ENCODE measurements around the gene PGA3.
"Not testable (repeated sequence)": the region's sequence is repeated elsewhere in the genome, so short reads cannot be mapped to it uniquely, and the experiment has no call there.

PGA3 gene

DNA sequence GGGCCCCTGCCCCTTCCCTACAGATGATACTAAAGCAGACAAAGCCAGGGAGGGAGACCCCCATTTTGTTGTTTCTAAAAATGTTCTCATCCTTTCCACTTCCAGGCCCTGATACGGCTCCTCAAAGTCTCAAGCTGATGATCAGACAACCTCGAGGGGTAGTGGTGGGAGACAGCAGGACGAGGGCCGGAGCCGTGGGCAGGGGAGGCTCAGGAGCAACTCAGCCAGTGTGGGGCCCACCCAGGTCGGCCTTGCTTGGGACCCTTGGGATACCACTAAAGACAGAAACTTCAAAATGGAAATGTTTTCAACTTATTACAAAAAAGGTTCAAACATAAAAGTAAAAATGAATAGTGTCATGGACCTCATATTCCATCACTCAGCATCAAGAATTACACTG is 26.9 kb upstream of the PGA3 start:
- Histone ChIP-seq H3K36me3 (ENCODE audit: insufficient read depth, low read length) (no peaks in the 10 kb centered on the region), H3K9me3 (ENCODE audit: low read length) (no peaks in the 10 kb centered on the region), H3K27me3 (ENCODE audit: insufficient read depth, low read length) (peaks cover 3% of the 10 kb centered on the region), H3K4me1 (ENCODE audit: insufficient read depth, low read length) (no peaks in the 10 kb centered on the region), H3K4me3 (ENCODE audit: low read length) (no peak overlapping the region), H2AFZ (ENCODE audit: low read depth, low read length) (no peak overlapping the region)

DNA sequence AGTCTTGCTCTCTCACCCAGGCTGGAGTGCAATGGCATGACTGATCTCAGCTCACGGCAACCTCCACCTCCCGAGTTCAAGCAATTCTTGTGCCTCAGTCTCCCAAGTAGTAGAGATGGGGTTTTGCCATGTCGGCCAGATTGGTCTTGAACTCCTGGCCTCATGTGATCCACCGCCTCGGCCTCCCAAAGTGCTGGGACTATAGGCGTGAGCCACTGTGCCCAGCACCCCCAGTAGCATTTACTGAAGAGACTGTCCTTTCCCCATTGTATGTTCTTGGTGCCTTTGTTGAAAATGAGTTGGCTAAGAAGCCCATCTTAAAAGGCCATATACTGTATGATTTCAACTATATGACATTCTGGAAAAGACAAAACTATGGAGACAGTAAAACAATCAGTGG is 23.1 kb upstream of the PGA3 start:
- not testable (repeated sequence) for H3K27me3 ChIP-seq (ENCODE audit: insufficient read depth, low read length); H3K4me1 ChIP-seq (ENCODE audit: insufficient read depth, low read length); H3K36me3 ChIP-seq (ENCODE audit: insufficient read depth, low read length); H3K9me3 ChIP-seq (ENCODE audit: low read length); H2AFZ ChIP-seq (ENCODE audit: low read depth, low read length); H3K4me3 ChIP-seq (ENCODE audit: low read length)

DNA sequence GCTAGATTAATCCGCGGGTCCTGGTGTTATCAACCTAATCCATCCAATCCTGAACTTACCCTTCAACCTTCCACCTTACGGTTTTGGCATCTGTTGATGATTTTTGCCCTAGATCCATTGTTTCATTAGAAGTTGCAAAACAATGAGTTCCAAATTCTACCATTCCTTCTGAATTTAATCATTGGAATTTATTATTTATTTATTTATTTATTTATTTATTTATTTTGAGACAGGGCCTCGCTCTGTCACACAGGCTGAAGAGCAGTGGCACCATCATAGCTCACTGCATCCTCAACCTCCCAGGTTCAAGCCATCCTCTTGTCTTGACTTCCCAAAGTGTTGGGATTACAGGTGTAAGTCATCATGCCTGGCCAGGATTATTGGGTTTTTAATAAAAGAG is 21.8 kb upstream of the PGA3 start:
- Histone ChIP-seq H3K9me3 (ENCODE audit: low read length) (no peaks in the 10 kb centered on the region), H3K27me3 (ENCODE audit: insufficient read depth, low read length) (no peaks in the 10 kb centered on the region), H2AFZ (ENCODE audit: low read depth, low read length) (no peak overlapping the region), H3K36me3 (ENCODE audit: insufficient read depth, low read length) (no peaks in the 10 kb centered on the region), H3K4me3 (ENCODE audit: low read length) (no peak overlapping the region), H3K4me1 (ENCODE audit: insufficient read depth, low read length) (no peaks in the 10 kb centered on the region)

DNA sequence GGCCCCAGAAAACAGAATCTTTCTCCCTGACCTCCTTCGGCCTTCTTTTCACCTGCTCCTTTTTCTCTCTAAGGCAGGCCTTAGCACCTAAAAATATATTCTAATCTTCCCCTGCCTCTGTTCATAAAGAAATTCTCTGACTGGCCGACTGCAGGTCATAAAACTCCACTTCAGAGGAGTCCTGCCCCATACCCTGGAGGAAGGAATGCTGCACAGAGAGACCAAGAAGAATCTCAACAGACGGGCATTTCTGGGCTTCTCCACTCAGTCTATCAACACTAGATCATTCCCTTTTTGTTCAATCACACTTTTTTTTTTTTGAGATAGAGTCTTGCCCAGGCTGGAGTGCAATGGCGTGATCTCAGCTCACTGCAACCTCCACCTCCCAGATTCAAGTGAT is 19.7 kb upstream of the PGA3 start:
- H3K4me3 ChIP-seq (ENCODE audit: low read length), result no peak overlapping the region
- no peaks in the 10 kb centered on the region for H3K27me3 ChIP-seq (ENCODE audit: insufficient read depth, low read length)
- no peaks in the 10 kb centered on the region for H3K4me1 ChIP-seq (ENCODE audit: insufficient read depth, low read length)
- no peak overlapping the region for H2AFZ ChIP-seq (ENCODE audit: low read depth, low read length)
- no peaks in the 10 kb centered on the region for H3K36me3 ChIP-seq (ENCODE audit: insufficient read depth, low read length)
- no peaks in the 10 kb centered on the region for H3K9me3 ChIP-seq (ENCODE audit: low read length)

DNA sequence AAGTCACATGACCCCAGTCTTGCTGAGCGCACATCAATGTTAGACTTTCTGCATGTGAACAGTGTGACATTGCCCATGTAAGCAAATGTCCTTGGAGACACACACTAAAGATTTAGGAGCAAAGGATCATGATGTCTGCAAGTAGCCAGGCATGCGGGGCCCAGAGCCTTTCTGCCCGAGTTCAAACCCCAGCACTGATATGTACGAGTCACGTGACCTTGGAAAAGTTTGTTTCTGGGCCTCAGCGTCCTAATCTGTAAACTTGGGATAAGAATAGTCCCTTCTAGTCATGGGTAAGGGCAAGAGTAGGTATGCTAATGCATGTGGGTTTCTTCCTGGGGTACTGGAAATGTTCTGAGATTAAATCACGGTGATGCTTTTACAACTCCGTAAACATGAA is 16.8 kb upstream of the PGA3 start:
- H3K36me3 ChIP-seq (ENCODE audit: insufficient read depth, low read length), result no peaks in the 10 kb centered on the region
- no peaks in the 10 kb centered on the region for H3K9me3 ChIP-seq (ENCODE audit: low read length)
- H3K27me3 ChIP-seq (ENCODE audit: insufficient read depth, low read length), result no peaks in the 10 kb centered on the region
- H3K4me3 ChIP-seq (ENCODE audit: low read length), result no peak overlapping the region
- H3K4me1 ChIP-seq (ENCODE audit: insufficient read depth, low read length), result no peaks in the 10 kb centered on the region
- no peak overlapping the region for H2AFZ ChIP-seq (ENCODE audit: low read depth, low read length)

DNA sequence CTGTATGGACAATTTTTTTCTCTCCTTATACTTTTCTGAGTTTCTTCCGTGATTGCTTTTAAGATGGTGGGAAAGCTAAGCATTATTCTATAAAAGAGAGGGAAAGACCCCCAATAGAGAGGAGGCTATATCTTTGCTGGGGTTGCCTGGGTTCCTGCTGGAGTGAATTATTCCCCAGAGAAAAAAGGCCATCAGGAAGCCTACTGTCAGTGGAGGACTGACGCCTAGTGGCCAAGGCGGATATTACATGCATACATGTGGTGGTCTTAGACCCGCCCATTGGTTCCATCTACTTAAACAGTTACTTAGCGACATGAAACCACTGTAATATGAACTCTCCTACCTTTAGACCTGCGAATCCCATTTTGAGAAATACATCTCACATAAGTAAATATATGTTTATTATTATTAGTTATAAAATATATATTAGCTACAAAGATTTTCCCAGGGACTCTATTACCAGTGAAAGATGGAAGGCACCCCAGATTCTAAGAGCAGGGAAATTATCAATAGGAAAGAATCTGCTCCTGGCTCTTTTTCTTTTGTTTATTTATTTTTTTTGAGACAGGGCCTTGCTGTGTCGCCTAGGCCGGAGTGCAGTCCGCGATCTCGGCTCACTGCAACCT is 15.7 kb upstream of the PGA3 start:
- Histone ChIP-seq H3K27me3 (ENCODE audit: insufficient read depth, low read length) (no peaks in the 10 kb centered on the region), H2AFZ (ENCODE audit: low read depth, low read length) (no peak overlapping the region), H3K4me3 (ENCODE audit: low read length) (no peak overlapping the region), H3K9me3 (ENCODE audit: low read length) (no peaks in the 10 kb centered on the region), H3K36me3 (ENCODE audit: insufficient read depth, low read length) (no peaks in the 10 kb centered on the region), H3K4me1 (ENCODE audit: insufficient read depth, low read length) (no peaks in the 10 kb centered on the region)

DNA sequence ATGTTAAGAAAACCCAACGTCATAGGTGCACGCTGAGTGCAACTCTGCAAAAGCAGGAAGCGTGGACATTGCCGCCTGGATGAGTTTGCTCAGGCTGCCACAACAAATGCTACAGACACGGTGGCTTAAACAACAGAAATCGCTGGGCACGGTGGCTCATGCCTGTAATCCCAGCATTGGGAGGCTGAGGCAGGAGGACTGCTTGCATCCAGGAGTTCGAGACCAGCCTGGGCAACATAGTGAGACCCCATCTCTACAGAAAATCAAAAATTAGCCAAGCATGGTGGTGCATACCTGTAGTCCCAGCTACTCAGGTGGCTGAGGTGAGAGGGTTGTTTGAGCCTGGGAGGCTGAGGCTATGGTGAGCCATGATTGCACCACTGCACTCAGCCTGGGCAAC is 13.4 kb upstream of the PGA3 start:
- Histone ChIP-seq H2AFZ (ENCODE audit: low read depth, low read length) (no peak overlapping the region), H3K9me3 (ENCODE audit: low read length) (no peaks in the 10 kb centered on the region), H3K4me1 (ENCODE audit: insufficient read depth, low read length) (no peaks in the 10 kb centered on the region), H3K27me3 (ENCODE audit: insufficient read depth, low read length) (no peaks in the 10 kb centered on the region), H3K4me3 (ENCODE audit: low read length) (no peak overlapping the region), H3K36me3 (ENCODE audit: insufficient read depth, low read length) (no peaks in the 10 kb centered on the region)

DNA sequence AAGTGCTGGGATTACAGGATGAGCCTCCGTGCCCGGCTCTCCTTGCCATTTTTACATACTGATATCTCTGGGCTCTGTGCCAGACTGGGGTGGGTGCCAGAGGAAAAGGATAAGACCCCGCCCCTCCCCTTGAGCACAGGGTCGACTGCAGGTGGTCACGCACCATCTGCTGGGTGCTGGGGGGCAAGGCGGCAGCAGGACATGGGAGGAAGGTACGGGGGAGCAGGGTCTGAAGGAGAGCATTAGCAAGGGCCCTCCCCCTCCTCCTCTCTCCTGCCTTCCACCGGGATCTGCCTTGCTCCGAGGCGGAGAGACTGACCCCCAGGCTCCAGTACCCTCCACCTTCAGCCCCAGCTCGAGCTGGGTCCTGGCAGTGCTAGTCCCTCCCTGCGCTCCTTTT is 9.7 kb upstream of the PGA3 start:
- H2AFZ ChIP-seq (ENCODE audit: low read depth, low read length), result no peak overlapping the region

DNA sequence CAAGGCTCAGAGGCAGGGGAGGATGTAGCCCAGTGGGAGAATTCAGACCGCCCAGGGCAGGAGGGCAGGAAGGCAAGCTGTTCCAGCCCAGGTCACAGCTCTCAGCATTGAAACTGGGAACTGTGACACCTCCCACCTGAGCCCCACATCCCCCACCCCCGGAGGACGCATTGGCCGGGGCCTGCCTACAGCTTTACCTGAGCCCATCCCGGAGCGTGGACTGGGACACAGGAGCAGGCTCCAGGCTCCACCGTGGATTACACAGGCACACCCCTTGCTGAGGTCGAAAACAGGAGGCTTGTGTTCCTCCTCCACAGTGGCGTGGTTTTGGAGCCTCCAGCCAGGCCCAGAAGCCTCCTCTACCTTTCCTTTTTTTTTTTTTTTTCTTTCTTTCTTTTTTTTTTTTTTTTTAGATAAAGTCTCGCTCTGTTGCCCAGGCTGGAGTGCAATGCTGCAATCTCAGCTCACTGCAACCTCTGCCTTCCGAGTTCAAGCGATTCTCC is 9.1 kb upstream of the PGA3 start:
- H3K9me3 ChIP-seq (ENCODE audit: low read length), result no peaks in the 10 kb centered on the region
- H3K4me3 ChIP-seq (ENCODE audit: low read length), result no peak overlapping the region
- peaks cover 4% of the 10 kb centered on the region for H3K27me3 ChIP-seq (ENCODE audit: insufficient read depth, low read length)
- H3K36me3 ChIP-seq (ENCODE audit: insufficient read depth, low read length), result no peaks in the 10 kb centered on the region
- no peak overlapping the region for H2AFZ ChIP-seq (ENCODE audit: low read depth, low read length)
- no peaks in the 10 kb centered on the region for H3K4me1 ChIP-seq (ENCODE audit: insufficient read depth, low read length)

More for the DNA sequence above, 9.7 kb upstream of the PGA3 start:
- Histone ChIP-seq H3K9me3 (ENCODE audit: low read length) (no peaks in the 10 kb centered on the region), H3K27me3 (ENCODE audit: insufficient read depth, low read length) (peaks cover 4% of the 10 kb centered on the region), H3K4me1 (ENCODE audit: insufficient read depth, low read length) (no peaks in the 10 kb centered on the region), H3K4me3 (ENCODE audit: low read length) (no peak overlapping the region), H3K36me3 (ENCODE audit: insufficient read depth, low read length) (no peaks in the 10 kb centered on the region)

DNA sequence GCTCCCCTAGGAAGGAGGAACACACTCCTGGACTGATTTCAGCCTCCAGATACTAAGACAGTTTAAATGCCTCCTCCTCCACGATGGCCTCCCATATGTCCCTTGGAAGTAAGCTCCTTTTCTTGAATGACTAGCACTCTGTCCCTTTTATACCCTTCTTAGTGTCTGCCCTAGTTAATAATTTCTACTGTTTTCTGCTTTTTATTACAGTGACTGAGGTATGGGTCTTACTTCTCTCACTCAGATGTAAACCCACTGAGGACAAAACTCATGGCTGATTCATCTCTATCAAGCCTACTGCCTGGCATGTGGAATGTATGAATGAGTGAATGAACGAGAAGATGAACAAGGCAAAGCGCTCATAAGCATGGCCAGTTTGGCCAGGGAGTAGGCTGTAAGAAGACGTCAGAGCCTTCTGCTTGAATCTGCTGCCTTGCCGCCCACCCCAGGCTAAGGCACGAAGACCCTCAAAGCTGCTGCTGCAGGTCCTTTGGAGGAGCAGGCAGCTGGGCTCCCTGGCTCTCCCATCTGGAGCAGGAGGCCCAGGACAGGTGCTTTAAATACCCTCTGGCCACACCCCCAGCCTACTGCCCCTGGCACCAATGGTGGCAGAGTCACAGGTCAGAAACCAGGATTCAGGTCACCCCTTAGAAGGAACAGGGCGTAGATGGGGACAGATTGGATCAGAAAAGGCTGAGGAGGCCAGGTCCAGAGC is 8.2 kb upstream of the PGA3 start:
- H3K36me3 ChIP-seq (ENCODE audit: insufficient read depth, low read length), result no peaks in the 10 kb centered on the region
- no peak overlapping the region for H3K4me3 ChIP-seq (ENCODE audit: low read length)

DNA sequence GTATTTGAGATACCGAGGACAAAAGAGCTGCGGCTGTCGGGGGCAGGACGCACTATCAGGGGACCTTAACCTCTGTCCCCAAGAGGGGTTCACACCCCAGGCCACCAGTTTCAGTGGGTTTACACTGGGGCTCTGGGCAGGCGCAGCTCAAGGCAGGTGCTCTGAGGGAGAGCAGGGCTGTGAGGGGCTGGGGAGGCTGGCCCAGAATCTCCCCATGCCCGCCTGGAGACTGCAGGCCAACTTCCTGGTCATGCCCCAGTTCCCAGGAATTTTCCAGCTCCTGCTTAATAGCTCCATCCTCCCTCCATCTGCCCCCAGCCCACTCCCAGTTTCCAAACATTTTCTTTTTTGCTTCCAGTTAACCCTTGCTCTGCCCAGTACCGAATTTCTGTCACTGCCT is 7.6 kb upstream of the PGA3 start:
- no peak overlapping the region for H2AFZ ChIP-seq (ENCODE audit: low read depth, low read length)
- peaks cover 4% of the 10 kb centered on the region for H3K27me3 ChIP-seq (ENCODE audit: insufficient read depth, low read length)
- no peak overlapping the region for H3K4me3 ChIP-seq (ENCODE audit: low read length)
- no peaks in the 10 kb centered on the region for H3K9me3 ChIP-seq (ENCODE audit: low read length)
- no peaks in the 10 kb centered on the region for H3K36me3 ChIP-seq (ENCODE audit: insufficient read depth, low read length)
- H3K4me1 ChIP-seq (ENCODE audit: insufficient read depth, low read length), result no peaks in the 10 kb centered on the region

More for the DNA sequence above, 8.2 kb upstream of the PGA3 start:
- no peaks in the 10 kb centered on the region for H3K4me1 ChIP-seq (ENCODE audit: insufficient read depth, low read length)
- no peak overlapping the region for H2AFZ ChIP-seq (ENCODE audit: low read depth, low read length)
- H3K9me3 ChIP-seq (ENCODE audit: low read length), result no peaks in the 10 kb centered on the region
- H3K27me3 ChIP-seq (ENCODE audit: insufficient read depth, low read length), result peaks cover 4% of the 10 kb centered on the region

DNA sequence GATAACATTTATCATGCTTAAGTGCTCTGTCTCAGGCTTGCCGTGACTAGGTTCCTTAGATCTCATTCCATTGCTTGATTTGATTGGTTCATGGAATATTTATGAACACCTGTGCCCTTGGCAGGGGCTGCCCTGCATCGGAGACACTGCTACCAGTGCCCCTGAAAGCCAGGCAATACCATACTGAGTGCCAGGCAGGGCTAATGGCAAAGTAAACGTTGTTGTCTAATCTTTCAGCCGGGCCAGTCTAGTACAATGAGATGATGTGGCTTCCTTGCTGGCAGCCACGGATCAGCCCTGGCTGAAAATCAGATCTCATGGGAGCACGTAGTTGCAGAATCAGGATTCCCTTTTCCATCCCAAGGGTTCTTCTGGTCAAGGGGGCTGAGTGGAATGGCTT is 5.0 kb upstream of the PGA3 start:
- H3K36me3 ChIP-seq (ENCODE audit: insufficient read depth, low read length), result no peaks in the 10 kb centered on the region
- no peak overlapping the region for H3K4me3 ChIP-seq (ENCODE audit: low read length)
- H3K4me1 ChIP-seq (ENCODE audit: insufficient read depth, low read length), result no peaks in the 10 kb centered on the region
- no peaks in the 10 kb centered on the region for H3K9me3 ChIP-seq (ENCODE audit: low read length)
- H2AFZ ChIP-seq (ENCODE audit: low read depth, low read length), result no peak overlapping the region
- peaks cover 4% of the 10 kb centered on the region for H3K27me3 ChIP-seq (ENCODE audit: insufficient read depth, low read length)

DNA sequence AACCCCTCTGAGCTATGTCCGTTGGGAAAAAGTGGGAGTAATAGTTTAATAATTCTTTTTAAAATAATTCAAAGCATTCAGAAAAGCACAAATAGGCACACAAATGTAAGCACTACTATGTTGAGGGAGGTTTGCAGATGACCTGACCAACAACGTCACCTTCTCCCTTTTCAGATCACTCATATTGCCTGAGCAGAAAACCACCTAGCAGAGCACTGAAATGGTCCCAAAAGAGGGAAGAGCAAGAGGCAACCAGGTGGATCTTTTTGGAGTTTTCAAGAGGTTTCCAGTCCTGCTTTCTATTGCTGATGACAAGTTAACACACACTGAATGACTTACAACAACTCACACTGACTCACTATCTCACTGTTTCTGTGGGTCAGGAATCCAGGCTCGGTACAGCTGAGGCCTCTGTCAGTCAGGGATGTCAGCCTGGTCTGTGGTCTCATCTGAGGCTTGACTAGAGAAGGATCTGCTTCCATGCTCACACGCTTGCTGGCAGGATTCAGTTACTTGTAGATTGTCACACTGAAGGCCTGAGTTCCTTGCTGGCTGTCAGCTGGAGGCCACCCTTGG is 4.3 kb upstream of the PGA3 start:
- H2AFZ ChIP-seq (ENCODE audit: low read depth, low read length), result no peak overlapping the region
- peaks cover 4% of the 10 kb centered on the region for H3K27me3 ChIP-seq (ENCODE audit: insufficient read depth, low read length)
- H3K4me3 ChIP-seq (ENCODE audit: low read length), result no peak overlapping the region
- no peaks in the 10 kb centered on the region for H3K9me3 ChIP-seq (ENCODE audit: low read length)
- no peaks in the 10 kb centered on the region for H3K4me1 ChIP-seq (ENCODE audit: insufficient read depth, low read length)
- H3K36me3 ChIP-seq (ENCODE audit: insufficient read depth, low read length), result no peaks in the 10 kb centered on the region

All from neuron (in vitro differentiated cells).